Stimulated activated CD4-positive, alpha-beta T cell treated with anti-CD3 and anti-CD28 coated beads, Interleukin-4, amount 100 ng/mL, for 48 hours (primary cell): ENCODE data around the gene DTD1.

ENCODE experiments used
- DNase-seq, 2 donors: peaks; one replicate each; pipeline ENCODE4 v3.0.0-alpha.2; 2020; ENCODE audit warnings: low read depth in 2 of 2

The DTD1 gene

DNA sequence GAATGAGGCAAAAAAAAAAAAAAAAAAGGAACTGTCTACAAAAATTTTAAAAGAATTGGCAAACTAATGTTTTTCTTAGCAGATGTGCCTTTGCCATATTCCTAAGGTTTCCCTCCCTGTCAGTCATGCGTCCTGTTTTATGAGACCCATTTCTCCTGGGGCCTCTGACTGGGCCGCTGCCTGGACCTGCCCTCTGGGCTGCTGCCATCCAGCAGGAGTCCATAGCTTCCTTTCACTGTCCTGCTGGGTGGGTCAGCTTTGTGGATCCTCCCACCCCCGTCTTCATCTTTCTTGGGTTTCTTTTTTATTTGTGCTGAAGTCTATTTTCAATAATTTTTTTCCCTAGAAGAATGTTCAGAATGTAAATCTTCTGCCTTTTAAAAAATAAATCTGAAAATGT lies 114.9 kb downstream of the DTD1 start:
- DNase-seq, result no peak

DNA sequence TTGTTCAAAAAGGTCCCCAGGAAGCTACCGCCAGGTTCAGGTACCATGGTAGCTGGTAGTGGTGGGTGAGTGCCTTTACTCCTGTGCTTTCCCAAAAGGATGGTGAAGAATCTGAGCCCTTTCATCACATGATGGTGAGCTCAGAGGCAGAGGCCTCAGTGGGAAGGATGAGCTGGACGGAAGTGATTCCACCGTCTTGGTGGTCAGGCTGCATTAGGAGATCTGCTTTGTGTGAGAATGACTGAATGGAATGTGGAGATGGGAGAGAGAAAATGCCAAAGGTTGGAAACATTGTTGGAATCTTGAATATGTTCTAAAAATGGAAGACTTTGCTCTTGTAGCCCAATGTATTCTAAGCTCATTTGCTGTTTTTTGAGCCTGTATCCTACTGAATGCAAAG lies 117.6 kb downstream of the DTD1 start:
- no peak for DNase-seq

DNA sequence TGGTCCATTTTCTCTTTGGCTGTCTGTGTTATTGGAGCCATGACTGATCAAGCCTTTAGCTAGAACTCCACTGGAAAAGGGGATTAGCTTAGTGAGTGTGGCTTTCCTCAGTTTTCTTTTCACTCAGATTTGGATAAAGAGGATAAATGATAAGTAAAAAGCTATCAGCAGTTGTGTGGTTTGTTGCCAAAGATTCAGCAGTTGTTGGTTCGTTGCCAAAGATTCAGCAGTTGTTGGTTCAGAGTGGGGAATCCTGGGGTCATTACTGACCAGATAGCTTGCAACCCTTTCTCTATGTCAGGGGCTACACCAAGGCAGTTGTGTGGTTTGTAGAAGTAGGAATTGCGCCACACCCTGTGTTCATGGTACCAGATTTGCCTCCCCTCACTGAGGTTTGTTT lies 118.1 kb downstream of the DTD1 start:
- no peak for DNase-seq

DNA sequence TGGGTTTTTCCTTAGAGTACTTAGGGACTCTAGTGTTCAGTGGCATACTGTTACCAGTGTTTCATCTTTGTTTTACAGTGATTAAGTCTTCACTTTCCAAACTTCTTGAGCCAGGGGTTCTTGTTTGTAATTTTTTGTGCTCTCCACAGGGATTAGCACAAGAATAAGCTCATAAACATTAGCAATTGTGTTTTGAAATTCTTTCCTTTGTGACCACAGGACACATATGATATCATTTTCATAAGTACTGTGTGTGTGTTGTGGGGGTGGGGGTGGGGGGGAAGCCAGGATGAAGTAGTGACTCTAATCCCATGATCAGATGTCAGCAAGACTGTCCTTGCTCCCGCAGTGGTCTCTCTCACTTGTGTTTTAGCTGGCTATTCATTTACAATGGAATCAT lies 124.3 kb downstream of the DTD1 start:
- no peak for DNase-seq

DNA sequence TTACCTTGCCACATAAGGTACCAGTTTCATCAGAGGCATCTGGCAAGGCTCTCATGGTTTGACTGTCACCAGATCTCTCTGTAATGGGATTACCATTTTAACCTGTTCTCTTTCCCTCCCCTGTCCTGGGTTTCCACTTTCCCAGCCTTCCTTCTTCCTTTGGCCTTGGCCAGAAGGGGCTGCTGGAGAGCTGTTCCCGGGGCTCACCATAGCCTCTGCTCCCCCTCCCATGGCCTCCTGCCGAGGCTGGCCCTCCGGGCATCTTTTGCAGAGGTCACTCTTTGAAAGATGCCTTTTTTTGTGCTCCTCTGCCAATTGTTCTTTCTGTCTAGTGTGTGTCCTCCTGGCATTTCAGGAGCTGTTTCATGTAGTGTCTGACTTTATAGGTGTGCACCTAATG lies 125.0 kb downstream of the DTD1 start:
- DNase-seq, result no peak

DNA sequence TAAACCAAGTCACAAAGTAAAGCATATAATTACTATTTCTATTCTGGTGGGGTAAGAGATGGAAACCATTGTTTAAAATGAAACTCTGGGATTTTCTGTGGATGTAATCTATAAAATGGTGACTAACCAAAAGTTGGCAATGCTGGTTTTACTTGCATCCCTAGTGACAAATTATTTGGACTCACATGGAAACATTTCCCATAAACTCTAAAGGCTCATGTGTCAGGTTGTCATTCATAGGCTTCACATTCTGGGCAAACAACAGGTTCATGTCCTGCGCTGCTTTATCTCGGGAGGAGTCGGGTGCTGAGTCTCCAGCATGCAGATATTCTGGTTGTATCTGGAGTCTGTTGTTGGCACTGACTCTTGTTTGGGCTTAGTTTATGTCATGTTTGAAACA lies 127.7 kb downstream of the DTD1 start:
- DNase-seq, result no peak

DNA sequence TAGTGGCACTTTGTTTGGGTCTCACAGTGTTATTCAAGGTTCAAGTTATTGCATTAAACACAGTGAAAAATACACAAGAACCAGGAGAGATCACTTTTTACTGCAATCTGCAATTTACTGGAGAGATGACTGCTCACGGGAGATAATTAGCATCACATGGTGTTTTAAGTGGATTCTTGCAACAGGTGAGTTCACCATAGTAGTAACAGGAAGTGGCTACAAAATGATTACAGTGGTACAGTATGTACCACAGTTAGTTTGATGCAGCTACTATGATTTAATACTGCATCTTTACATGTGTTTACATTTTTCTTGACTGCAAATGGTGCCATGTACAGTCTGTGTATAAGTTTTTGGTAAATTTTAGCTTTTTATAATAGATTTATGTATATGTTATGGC lies 129.2 kb downstream of the DTD1 start:
- no peak for DNase-seq

DNA sequence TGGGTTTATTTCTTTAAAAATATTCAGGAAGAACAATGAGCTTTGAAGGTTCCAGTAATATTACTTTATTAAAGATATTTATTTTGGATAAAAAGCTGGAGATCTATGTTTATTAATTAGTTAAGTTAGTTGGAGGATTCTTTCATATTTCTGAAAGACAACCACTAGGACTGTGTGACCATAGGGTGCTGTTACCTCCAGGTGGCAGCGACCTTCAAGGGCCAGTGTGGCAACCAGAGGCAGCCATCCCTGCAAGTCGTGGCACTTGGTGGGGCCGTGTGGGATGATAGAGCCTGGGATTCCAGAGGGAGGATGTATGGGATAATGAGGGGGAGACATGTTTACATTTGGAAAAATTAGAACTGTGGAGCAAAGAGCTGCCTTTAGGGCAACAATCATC lies 130.3 kb downstream of the DTD1 start:
- no peak for DNase-seq

DNA sequence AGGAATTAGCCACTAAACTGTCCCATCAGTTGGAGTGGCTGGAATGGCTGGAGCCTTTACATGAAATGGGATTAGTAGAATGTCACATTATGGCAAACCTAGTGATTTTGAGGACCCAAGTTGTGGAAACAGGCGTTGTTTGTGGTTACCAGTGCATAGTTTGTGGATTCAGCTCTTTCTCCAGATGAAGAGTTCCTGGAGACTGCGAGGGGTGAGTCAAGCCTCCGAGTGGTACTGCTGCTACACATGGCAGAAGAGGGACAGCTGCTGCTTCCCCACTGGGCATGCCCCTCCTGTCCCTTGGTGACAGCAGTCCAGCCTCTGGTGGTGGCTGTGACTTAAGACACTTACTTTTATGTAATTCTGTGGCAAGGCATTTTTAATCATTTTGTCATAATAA lies 131.6 kb downstream of the DTD1 start:
- no peak for DNase-seq

DNA sequence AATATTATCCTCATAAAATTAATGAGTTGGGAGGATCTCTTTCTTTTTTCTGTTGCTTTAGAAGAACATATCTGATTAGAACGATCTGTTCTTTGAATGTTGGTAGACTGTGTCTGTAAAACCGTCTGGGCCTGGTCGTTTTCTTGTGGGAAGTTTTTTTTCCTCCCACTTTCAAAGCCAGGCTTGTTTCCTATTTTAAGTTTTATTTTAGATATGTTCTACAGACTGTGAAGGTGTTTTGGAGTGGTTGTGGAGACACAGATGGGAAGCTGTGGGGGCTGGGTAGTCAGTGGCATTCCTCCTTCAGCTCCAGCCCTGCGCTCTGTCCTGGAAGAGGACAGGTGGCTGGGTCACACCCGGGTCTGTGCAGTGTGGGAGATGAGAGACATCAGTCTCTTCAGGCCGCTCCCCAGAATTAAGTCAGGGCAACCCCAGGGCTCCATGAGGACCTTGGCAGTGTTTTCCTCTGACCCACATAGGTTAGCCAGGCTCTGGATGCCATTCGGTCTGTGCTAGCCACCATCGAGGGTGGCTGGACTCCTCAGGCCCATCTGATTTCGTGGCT lies 133.8 kb downstream of the DTD1 start:
- no peak for DNase-seq

DNA sequence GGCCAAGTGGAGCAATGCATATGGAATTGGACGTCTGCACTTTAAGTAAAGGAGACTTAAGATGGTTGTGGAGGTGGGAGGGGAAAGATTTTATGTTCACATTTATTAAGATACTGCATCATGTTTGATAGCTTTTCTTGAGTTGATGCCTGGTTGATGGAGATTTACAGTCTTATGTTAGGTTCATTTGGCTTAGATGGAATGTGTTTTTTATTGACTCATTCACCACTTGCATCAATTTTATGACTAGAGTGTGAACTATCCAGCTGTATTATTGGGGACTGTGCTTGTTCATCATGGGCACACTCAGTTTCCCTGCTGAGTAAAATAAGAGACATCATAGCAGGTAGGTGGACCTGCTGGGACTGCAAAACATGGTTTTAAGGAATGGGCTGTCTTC lies 134.5 kb downstream of the DTD1 start:
- DNase-seq, result no peak

DNA sequence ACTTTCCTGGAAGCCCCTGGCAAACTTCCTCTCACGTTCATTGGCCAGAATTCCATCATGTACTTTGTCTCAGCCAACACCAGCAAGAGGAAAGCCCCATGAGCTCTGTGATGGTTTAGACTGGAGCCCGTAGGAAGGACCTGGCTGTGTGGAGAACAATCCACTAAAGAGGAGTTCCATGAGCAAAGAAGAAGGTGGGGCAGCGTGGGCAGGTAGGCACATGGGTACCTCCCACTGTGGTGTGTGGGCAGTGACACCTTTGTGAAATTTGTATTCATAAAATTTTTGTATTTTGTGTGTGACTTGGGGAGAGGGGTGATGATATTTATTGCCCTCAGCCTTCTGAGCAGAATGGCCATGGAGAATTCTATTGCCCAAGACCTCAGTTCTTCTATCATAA lies 136.2 kb downstream of the DTD1 start:
- no peak for DNase-seq

DNA sequence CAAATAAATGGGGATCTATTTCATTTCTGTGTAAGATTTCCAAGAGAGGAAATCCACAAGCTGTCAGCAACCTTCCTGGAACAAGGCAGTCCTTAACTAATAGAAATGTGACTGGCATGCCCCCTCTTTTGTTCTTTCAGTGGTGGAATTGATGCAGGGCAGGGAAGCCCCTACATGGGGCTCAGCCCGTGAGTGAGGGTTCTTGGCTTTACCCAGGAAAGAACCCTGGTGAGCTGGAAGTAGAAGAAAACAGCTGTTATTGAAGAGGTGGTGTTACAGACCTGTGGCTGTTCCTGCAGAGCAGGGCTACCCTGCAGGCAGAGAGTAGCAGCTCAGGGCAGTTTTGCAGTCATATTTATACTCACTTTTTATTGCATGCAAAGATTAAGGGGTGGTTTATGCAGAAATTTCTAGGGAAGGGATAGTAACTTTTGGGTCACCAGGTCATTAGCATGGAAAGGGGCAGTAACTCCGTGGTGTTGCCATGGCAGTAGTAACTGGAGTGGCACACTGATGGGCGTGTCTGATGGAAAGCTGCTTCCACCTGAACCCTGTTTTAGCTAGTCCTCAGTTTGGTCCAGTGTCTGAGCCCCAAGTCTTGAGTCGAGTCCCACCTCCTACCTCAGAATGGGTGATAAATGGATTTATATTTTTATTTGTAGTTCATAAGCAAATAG lies 137.1 kb downstream of the DTD1 start:
- DNase-seq, result no peak

DNA sequence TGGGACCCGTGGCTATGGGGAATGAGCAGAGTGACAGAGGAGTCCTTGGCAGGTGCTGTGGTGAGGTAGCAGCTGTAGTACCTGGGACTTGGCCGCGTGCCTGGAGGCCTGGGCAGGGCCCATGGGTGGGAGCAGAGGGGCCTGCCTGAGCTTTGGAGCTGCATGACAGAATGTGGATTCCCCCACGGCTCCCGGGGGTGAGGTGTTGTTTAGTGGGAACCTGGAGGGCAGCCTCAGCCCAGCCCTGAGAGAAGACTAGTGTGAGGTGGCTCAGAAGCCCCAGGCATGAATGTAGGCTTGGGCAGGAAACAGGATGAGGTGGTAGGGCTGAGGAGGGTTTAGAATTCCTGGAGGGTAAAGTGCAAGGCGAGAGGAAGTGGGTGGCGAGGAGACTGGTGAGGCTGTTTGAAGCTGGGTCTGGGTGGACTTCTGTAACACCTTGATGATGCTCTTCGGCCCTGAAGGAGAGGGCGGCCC lies 139.2 kb downstream of the DTD1 start:
- no peak for DNase-seq

DNA sequence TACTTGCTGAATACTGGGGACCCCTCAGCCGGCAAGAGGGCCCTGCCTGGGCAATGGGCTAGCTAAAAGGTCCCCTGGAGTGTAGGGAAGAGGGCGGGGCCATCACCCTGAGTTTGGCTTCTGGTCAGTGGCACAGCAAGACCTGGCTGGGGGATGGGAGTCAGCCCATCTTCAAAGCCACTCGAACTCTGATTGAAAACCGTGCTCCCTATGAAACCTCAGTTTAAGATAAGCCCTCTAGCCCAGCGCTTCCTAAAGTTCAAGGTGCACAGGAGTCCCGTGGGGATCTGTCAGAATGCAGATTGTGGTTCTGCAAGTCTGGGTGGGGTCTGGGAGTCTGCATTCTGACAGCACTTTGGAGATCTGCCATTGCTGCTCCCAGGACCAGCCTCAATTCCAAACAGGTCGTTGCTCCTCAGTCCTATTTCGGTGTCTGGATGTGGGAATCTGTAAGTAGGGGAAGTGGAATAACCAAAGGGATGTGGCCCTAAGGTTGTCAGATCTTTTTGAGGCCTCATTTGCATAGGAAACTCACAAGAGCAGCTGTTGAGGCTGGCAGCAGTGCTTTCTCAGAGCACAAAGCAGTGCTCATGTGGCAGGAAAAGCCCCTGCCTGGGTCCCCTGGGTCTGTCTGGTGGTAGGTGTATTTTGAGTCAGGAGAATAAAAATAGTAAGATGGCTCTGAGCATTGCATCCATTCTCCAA lies 140.5 kb downstream of the DTD1 start:
- no peak for DNase-seq

DNA sequence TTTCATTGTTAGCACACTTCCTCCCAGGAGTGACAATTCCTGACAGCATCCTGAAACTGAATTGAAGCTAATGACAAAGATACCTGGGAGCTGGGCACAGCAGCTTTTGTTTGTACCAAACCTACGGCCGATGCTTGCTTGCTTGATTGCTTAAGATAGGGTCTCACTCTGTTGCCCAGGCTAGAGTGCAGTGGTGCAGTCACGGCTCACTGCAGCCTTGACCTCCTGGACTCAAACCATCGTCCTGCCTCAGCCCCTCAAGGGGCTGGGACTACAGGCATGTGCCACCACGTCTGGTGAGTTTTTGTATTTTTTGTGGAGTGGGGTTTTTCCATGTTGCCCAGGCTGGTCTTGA lies 141.0 kb downstream of the DTD1 start:
- no peak for DNase-seq

DNA sequence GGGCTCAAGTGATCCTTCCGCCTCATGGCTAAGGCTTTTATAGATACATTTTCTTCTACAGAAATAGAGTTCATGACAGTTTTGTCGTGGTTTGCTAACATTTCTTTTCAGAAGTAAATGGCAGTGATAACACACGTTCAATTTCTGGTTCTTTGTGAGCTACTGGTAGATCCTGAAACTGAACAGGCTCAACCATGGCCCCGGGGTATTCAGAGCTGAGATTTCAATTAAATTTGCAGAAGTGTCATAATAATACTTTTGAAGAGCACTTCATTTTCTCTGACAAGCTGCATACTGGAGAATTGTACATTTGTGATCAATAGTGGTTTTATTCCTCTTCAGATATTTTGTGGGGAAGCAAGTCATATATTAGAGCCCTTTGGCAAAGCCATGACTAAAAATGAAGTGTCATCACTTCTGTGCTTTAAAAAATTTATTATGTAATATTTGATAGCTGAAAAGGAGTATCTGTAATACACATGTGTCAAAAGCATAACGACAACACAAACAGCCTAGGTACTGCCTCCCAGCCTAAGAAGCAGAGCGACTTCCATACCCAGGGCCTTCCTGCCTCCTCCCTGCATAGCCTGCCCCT lies 141.5 kb downstream of the DTD1 start:
- DNase-seq, result no peak

DNA sequence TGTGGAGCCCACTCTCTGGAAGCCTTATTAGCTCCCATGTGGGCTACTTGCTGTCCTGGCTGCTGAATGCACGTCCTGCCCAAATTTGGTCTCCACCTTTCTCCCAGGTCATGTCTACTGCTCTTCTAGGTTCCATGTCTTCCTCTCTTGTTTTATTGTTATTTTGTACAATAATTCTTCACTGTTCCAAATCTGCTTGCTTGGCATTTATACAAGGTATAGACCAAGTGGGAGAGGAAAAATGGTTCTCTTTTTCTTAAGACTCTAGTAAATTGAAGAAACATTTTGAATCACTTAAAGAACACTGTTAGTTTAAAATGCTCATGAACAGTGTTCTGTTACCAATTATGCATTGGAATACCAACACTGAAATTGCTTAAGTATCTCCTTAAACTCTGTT lies 144.1 kb downstream of the DTD1 start:
- no peak for DNase-seq

DNA sequence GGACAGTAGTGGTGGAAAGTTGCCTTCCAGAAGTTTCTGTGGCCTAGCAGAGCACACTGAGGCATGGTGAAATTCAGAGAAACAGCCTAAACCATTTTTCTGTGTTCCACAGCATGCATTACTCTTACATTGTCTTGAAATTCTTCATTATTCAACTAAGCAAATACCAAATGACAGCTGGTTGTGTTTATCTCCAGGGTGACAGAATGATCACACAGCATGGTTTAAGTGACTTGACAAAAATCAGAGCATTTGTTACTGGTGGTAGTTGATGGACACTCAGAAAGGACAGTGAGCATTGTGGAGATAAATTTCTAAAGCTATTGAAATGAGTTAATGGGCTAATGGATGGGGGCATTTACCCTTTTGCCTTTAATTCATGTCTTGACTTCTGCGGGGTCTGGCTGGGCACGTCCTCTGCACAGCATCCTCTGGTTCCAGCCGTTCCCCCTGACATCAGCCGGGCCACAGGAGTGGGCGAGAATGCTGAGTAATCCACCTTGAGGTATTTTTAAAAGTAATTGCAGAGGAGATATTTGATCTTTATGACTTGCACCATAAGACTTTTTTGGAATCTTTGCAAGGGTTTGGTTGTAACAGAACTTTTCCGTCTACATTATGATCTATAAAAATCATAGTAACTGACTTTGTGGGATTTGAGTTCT lies 146.8 kb downstream of the DTD1 start:
- no peak for DNase-seq

DNA sequence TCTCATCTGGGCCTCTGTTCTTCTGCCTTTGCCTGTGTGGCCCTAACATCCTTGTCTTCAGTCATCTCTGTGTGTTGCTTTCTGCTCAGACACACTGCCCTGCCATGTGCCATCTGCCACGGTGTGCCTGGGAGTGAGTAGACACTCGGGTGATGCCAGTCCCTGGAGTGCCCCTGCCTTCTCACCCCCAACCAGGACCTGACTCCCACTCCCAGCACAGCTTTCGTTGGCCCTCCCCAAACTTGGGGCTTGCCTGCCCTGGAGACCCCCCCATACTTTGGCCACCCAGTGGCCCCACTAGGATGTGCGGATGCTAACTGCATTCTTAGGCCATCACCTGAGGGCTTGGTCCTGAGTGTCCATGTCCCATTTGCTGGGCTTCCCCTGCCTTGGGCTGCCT lies 149.3 kb downstream of the DTD1 start:
- DNase-seq, result no peak

DNA sequence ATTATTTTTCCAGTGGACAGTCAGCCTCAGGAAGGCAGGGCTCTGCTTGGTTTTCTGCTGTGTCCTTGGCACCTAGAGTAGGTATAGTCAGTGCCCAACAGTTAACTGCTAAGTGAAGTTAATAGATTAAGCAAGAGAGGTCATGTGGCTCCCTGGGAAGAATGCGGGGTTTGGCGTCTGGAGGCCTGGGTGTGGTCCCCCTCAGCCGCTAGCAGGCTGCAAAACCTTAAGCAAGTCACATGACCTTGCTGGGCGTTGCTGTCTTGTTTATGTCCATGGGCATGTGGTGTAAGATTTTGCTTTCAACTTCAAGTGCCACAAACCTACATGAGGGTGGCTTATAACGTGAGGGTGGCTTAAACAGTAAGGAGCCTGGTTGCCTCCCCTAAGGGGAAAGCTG lies 150.2 kb downstream of the DTD1 start:
- no peak for DNase-seq

DNA sequence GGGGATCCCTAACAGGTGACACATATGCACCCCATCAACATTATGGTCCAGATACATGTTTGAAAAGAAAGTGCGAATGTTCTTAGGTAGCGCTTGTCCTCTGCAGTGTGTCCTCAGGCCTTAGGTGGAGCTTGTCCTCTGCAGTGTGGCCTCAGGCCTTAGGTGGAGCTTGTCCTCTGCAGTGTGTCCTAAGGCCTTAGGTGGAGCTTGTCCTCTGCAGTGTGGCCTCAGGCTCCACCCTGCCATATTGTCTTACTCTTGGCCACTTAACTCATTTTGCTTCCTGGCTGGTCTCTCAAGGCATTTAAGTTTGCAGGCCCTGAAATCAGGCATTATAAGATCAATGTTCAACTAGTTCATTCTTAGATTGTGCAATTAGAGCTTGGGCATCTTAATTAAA lies 151.0 kb downstream of the DTD1 start:
- DNase-seq, result no peak

DNA sequence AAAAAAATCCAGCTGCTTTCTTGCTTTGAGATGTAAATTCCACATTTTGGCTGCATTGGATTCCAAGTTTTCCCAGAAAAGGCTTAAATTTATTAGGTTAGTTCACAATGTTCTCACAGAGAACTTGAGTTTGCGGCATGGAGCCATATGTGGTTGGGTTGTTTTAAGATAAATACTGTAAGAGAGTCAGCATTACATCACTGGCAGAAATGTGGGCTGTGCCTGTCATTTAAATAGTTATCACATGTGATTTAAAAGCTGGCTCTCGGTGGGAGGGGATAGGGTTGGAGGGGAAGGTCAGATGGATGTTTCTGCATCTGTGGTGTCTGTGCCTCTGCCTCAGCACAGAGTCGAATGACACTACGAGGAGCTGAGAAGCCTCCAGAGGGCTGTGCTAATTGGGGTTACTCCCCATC lies 151.9 kb downstream of the DTD1 start:
- DNase-seq, result no peak
